IPS-18c (cell line): ENCODE results near the gene EIPR1.

Experiments used
- H3K4me3 ChIP-seq: 2 replicates; pipeline ENCODE4 v1.7.0; 2013; ENCODE audit warnings: low read depth, mild to moderate bottlenecking, low read length, moderate library complexity; ENCODE audit not compliant: insufficient read depth
- H3K9me3 ChIP-seq: one replicate; pipeline ENCODE4 v1.6.1; 2013; ENCODE audit warnings: mild to moderate bottlenecking, low read length, moderate library complexity; ENCODE audit not compliant: control insufficient read depth, insufficient read depth

Gene EIPR1

DNA sequence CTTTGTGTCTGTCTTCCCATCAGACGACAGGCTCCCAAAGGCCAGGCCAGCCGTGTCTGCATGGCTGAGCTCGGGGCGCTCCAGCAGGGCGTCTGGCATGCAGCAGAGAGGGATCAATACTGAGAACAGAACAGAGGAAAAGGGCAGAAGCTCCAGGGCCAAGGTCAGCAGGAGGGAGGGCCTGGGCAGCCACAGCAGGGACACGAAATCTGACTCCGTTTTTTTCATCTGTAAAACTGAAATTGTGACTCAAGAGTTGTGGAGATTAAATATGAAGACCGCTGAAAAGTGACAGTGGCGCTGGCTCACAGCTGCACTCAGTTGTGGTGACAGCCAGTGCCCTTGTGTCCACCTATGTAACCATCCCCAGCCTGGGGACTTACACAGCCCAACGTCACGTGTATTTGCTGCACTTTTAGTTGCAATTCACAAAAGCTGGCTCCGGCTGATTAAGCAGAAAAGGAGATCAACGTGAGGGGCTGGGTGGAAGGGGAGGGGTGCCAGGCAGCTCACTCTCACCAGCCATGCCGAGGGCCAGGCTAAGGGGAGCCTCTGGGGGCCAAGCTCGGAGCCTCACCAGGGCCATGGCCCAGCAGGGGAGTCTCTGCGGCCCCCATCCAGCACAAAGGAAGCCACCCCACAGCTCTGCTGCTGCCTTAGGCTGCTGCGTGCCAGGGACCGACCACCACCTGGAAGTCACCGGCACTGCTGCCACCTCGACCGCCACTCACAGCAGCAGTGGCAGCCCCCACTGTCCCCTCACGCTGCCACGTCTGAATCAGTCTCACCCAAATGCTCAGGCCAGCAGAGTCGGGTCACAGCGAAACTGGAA, 74.7 kb downstream of the EIPR1 start:
- no peak overlapping the region; the same call in 1 of the 2 replicates for H3K4me3 ChIP-seq
- no peaks in the 10 kb centered on the region for H3K9me3 ChIP-seq

DNA sequence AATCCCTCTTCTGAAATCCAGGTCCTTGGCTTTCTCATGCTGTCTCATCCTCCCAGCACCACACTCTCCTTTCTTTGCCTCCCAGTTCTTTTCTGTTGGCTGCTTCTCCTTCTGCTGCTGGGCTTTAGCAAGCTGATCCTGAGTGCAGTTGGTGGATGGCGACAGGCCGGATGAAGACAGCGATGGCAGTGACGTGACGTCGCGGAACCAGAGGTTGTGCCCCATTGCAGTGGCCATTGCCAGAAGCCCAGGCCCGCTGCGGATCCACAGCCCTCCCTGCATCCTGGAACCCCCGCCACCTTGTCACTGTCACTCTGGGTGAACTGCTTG, 75.2 kb downstream of the EIPR1 start:
- H3K9me3 ChIP-seq, result no peaks in the 10 kb centered on the region
- no peak overlapping the region for H3K4me3 ChIP-seq

DNA sequence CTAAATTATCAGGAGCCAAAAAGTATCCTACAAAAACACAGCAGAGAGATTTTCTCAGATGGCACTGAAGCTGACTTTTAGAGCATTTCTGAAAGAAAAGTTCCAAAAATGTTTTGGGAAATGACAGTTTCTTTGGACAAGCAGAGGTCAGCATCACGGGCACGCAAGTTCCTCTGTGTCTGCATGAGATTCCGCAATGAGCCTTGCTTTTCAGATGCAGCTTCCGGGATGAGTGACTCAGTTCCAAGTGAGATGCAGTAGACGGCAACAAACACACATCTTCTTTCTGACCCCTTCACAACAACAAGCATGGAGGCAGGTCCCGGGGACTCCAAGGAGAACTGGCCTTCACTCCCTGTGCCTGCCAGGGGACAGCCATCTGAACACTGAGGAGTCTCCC, 76.6 kb downstream of the EIPR1 start:
- H3K4me3 ChIP-seq, result no peak overlapping the region
- H3K9me3 ChIP-seq, result no peaks in the 10 kb centered on the region

DNA sequence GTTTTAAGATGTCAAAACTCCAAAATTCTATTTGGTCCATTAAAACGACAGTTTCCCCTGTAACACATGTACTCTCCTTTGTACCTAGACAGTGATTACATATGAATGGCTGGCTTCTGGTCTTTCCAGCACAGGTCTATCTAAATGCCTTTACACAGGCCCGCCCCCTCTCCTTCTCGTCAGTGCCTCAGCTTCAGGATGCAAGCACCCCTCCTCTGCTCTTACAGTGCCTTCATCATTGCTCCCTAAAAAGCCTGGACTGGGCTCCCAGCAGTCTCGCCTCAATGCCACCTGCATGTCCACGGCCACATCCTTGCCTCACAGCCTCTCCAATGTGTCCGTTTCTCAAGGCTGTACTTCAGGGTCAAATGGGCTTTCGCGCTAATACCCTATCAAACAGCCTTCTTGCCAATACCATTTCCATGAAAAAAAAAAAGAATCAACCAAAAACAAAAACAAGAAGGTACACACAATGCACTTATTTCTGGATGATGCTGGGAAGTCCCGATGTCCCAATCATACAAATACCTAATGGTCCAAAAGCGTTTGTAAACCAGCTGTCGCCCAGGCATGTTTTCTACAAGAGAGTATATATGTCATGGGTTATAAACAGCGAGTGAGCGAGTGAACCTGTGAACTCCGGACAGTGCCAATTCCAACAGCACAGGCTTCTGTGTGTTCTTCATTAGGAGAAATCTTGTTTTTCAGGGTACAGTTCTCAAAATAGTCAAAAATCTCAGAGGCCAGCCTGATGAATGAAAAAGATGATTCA, 77.2 kb downstream of the EIPR1 start:
- no peak overlapping the region for H3K4me3 ChIP-seq
- H3K9me3 ChIP-seq, result no peaks in the 10 kb centered on the region

DNA sequence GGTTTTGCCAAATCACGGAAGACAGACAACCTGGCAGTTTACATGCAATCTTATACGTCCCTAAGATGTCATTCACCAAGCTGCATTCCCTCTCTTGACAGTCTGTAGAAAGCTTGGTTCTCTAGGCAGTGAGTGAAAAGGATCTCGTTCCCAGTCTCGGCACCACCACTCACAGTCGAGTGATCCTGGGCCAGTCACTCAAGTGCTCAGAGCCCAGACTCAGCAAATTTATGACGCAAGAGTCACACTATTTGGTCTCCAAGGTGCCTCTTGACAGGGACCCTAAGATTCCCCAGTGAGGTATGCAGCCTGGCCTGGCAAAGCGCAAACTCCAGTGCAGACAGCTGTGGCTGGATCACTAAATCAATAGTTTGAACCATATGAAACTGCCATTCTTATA, 77.9 kb downstream of the EIPR1 start:
- no peak overlapping the region for H3K4me3 ChIP-seq
- no peaks in the 10 kb centered on the region for H3K9me3 ChIP-seq

DNA sequence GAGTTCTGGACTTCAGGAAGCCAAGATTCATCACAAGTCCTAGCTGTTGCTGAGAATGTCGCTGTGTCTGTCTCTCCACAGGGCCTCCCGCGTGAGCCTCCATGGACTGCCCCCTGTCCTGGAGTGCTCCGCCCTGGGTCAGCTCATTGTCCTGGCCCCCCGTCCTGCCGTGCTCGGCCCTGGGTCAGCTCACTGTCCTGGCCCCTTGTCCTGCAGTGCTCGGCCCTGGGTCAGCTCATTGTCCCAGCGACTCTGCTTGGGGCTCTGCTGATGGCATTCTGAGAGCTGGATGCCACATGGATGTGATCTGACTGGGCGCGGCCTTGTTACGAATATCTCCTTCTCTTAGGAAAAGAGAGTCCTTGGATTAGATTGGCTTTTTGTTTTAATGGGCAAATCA, 78.5 kb downstream of the EIPR1 start:
- no peak overlapping the region for H3K4me3 ChIP-seq
- no peaks in the 10 kb centered on the region for H3K9me3 ChIP-seq

DNA sequence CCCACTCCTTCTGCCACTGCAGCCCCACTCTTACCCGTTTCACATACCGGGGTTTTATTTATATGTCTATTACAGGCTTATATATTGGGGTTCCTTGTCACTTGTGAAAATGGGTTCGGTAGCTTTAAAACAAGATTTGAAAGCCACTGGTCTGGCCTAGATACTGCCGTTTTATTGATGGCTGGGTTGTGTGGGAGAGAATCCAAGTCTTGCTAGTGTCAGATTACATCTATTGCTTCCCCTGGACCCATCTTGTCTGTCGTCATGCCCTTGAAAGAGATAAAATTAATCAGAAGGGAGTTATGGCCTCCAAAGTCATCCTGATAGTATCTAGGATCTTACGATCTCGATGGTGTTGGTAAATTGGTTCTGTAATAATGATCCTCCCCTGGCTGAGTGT, 79.4 kb downstream of the EIPR1 start:
- H3K9me3 ChIP-seq, result no peaks in the 10 kb centered on the region
- no peak overlapping the region for H3K4me3 ChIP-seq

DNA sequence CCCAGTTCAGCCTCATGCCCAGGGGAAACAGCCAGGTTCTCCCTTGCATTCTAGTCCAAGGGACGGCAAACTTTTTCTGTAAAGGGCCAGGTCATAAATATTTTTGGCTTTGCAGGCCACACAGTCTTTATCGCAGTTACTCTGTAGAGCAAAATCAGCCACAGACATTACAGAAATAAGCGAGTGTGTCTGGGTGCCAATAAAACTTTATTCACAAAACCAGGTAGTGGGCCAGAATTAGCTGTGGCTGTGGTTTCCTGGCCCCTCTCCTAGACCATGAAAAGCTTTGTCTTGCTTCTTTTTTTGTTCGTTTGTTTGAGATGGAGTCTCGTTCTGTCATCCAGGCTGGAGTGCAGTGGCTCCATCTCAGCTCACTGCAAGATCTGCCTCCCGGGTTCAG, 80.1 kb downstream of the EIPR1 start:
- H3K4me3 ChIP-seq, result no peak overlapping the region

DNA sequence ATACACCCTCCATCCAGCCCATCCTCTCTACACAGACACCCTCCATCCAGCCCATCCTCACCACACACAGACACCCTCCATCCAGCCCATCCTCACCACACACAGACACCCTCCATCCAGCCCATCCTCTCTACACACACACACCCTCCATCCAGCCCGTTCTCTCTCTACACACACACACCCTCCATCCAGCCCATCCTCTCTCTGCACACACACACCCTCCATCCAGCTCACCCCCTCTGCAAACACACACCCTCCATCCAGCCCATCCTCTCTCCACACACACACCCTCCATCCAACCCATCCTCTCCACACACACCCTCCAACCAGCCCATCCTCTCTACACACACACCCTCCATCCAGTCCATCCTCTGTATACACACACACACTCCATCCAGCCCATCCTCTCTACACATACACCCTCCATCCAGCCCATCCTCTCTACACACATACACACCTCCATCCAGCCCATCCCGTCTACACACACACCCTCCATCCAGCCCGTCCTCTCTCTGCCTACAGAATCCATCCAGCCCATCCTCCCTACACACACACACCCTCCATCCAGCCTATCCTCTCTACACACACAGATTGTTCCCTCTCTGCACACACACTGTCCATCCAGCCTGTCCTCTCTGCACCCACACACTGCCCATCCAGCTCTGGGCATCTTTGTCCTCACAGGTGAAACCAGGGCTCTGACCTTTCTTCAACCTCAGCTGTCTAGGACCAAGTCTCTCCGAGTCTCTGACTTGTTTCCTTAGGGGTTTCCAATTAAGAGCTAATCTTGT, 81.2 kb downstream of the EIPR1 start:
- Histone ChIP-seq H3K4me3 (no peak overlapping the region), H3K9me3 (no peaks in the 10 kb centered on the region)

More for the DNA sequence above, 80.1 kb downstream of the EIPR1 start:
- H3K9me3 ChIP-seq, result no peaks in the 10 kb centered on the region

DNA sequence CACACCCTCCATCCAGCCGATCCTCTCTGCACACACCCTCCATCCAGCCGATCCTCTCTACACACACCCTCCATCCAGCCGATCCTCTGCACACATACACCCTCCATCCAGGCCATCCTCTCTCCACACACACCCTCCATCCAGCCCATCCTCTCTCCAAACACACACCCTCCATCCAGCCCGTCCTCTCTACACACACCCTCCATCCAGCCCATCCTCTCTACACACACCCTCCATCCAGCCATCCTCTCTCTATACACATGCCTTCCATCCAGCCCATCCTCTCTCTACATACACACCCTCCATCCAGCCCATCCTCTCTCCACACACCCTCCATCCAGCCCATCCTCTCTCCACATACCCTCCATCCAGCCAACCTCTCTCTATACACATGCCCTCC, 83.1 kb downstream of the EIPR1 start:
- Histone ChIP-seq H3K9me3 (no peaks in the 10 kb centered on the region), H3K4me3 (no peak overlapping the region)

DNA sequence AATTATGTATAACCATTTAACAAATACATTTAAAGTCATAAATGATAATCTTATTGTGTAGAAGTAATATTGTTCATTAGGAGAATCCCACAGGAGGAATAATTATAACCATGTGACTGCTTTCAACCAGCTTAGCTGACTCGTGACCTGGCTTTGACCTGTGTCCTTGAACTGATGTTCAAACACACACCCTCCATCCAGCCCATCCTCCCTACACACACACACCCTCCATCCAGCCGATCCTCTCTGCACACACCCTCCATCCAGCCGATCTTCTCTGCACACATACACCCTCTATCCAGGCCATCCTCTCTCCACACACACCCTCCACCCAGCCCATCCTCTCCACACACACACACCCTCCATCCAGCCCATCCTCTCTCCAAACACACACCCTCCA, 83.5 kb downstream of the EIPR1 start:
- Histone ChIP-seq H3K4me3 (no peak overlapping the region), H3K9me3 (no peaks in the 10 kb centered on the region)

DNA sequence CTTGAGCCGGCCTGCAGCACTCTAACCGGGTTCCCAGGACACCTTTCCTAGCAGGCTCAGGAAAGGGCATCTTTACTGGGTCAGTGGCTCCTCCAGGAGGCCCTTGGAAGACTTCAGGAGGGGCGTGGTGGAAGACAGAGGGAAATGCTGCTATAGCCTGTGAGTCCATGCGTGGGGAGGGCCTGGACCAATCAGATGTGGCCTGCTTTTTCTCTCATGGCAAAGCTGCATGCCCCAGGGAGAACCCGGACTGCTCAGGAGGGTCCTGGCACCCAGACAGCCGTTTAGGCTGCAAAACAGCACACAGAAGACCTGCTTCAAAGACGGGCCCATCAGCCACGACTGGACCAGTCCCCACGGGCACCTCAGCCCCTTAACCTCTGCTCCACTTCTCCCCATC, 84.4 kb downstream of the EIPR1 start:
- no peak overlapping the region for H3K4me3 ChIP-seq
- H3K9me3 ChIP-seq, result no peaks in the 10 kb centered on the region

DNA sequence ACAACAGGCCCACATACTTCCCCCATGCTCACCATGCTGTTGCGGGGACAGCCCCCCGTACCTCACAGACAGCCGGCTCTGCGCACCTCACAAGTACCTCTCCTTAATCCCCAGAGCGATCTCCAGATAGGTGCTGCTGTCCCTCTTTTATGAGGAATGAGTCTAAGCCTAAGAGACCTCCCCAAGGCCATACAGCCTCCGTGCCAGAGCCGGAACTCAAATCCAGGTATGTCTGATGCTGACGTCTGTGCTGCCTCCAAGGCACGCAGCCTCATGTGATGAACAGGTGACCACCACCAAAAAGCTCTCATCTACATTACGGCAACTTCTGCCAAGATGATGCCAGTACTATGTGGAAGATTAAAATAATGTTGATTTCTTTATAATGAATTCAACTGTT, 85.2 kb downstream of the EIPR1 start:
- H3K9me3 ChIP-seq, result no peaks in the 10 kb centered on the region
- H3K4me3 ChIP-seq, result no peak overlapping the region

DNA sequence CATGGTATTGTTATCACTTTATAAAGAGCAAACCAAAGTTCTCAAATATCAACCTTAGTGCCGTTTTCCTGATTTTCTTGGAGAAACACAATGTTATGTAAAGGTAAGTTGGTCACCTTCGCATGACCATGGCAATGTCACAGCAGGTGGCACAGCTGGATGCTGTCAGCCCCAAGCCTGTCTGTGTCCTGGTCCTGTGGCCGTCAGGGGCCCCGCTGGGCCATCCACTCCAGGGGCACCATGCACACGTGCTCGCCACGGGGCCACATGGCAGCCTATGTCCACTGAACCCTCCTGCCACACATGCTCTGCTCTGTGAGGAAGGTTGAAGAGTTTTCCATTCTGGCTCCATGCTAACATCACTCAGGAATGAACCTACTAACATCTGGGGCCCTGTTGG, 85.9 kb downstream of the EIPR1 start:
- Histone ChIP-seq H3K4me3 (no peak overlapping the region), H3K9me3 (no peaks in the 10 kb centered on the region)

DNA sequence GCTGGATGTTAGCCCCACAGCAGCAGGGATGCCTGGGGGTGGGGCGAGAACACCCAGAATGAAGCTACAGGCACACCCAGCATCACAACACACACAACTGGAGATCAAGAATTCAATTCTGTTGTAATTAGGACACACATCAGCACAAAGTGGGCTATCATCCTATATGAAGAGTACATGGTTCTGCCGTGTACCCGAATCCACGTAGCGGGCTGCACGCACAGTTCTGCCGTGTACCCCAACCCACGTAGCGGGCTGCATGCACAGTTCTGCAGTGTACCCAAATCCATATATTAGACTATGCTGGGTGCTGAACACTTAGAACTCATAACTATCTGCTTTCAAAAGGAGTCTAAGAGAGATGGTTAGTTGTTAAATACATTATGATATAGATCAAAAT, 86.5 kb downstream of the EIPR1 start:
- Histone ChIP-seq H3K9me3 (no peaks in the 10 kb centered on the region), H3K4me3 (no peak overlapping the region)

DNA sequence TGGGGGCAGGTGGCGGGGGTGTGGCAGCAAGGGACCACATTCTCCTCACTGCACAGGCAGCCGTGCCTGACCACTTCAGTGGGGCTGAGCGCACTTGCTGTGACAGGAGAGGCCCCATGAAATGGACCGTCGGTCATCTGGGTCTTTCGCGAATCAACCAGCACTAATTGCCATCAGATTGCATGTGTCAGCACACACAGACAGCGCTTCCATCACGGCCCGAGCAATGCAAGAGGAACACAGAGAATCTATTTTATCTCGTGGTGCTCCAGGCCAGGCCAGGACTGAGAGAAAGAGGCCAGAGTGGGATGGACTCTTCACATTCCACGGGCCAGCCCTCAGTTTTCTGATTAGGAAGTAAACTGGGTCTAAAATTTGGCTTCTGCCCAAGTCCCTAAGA, 87.0 kb downstream of the EIPR1 start:
- H3K4me3 ChIP-seq, result no peak overlapping the region
- no peaks in the 10 kb centered on the region for H3K9me3 ChIP-seq

DNA sequence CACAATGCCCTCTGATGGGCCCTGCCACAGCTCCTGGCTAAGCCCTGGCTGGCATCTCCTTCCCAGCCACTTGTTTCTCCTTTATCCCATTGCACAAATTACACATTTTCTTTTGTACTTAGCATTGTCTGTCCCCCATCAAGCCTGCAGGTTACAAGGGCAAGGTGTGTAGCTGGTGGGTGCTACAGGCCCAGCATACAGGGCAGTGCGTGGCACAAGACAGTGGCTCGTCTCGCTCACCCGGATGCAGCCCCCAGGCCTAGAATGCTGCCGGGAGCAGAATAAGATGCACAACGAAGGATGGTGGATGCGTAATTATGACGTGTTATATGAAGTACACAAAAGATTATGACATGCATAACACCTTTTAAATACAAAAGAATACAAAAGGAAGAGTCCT, 87.6 kb downstream of the EIPR1 start:
- no peaks in the 10 kb centered on the region for H3K9me3 ChIP-seq
- no peak overlapping the region for H3K4me3 ChIP-seq

DNA sequence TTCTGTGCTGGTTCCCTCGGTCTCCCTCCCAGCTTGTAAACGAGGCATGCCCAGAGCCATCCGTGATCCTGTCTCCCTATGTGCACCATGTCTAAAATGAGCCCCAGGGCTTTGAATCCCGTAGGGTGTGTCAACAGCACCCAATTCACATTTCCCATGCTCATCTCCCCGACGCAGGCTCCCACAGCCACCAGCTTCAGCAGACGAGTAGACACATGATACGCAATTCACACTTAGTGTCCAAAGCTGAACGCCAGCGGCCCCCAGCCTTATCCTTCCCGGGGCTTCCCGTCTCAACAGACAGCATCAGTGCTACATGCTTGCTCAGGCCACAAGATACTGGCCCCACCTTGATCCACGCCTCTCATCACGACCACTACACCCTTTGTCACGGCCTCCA, 88.1 kb downstream of the EIPR1 start:
- no peaks in the 10 kb centered on the region for H3K9me3 ChIP-seq
- H3K4me3 ChIP-seq, result no peak overlapping the region
